Muscle layer of duodenum (tissue), 2 donors: ENCODE results near the gene CD1C.
"Not testable (repeated sequence)": the region's sequence is repeated elsewhere in the genome, so short reads cannot be mapped to it uniquely, and the experiment has no call there.

Source experiments
- H3K27ac ChIP-seq: one replicate; pipeline ENCODE4 v1.7.0; 2013; ENCODE audit warnings: mild to moderate bottlenecking, low read length
- H3K27me3 ChIP-seq: one replicate; pipeline ENCODE4 v1.7.0; 2013; ENCODE audit warnings: low read depth, mild to moderate bottlenecking, control low read depth, low read length
- H3K36me3 ChIP-seq, 2 donors: one replicate each; pipeline ENCODE4 v1.7.0; 2013; ENCODE audit warnings: low read length in 2 of 2, control low read depth in 1 of 2, mild to moderate bottlenecking in 1 of 2; ENCODE audit not compliant: insufficient read depth in 2 of 2, control insufficient read depth in 1 of 2
- H3K4me1 ChIP-seq, 2 donors: one replicate each; pipeline ENCODE4 v1.7.0; 2013; ENCODE audit warnings: low read length in 2 of 2, mild to moderate bottlenecking in 2 of 2, control low read depth in 1 of 2, moderate library complexity in 1 of 2; ENCODE audit not compliant: insufficient read depth in 2 of 2, control insufficient read depth in 1 of 2
- H3K4me3 ChIP-seq, 2 donors: one replicate each; pipeline ENCODE4 v1.7.0; 2013; ENCODE audit warnings: low read length in 2 of 2, low read depth in 1 of 2, mild to moderate bottlenecking in 1 of 2
- H3K9me3 ChIP-seq, 2 donors: one replicate each; pipeline ENCODE4 v1.7.0; 2013; ENCODE audit warnings: low read length in 2 of 2, control low read depth in 1 of 2, mild to moderate bottlenecking in 1 of 2; ENCODE audit not compliant: control insufficient read depth in 1 of 2
- donor health status: healthy.

Gene CD1C

DNA sequence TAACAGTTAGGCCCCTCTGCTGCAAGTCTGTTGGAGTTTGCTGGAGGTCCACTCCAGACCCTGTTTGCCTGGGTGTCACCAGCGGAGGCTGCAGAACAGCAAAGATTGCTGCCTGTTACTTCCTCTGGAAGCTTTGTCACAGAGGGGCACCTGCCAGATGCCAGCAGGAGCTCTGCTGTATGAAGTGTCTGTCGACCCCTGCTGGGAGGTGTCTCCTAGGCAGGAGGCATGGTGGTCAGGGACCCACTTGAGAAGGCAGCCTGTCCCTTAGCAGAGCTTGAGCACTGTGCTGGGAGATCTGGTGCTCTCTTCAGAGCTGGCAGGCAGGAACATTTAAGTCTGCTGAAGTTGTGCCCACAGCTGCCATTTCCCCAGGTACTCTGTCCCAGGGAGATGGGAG lies 7.3 kb upstream of the CD1C start:
- H3K4me1 ChIP-seq, H3K27ac ChIP-seq, H3K9me3 ChIP-seq, H3K36me3 ChIP-seq, H3K27me3 ChIP-seq, H3K4me3 ChIP-seq: not testable (repeated sequence)

DNA sequence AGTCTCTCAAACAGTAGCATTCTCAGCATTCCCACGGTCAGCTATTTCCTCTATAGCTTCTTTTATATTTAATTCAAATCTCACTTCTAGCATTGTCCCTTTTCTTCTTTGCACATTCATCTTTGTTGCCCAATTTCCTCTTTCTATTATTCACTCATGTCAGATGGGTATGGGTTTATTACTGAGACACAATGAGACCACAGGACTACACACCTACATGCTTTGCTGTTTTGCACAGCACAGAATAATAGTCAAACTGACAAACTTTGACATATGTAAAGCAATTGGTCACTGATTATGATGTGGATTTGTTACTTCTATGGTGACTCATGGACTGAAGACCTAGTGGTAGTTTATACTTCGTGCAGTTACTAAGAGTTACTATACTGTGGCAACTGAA lies 5.8 kb upstream of the CD1C start:
- Histone ChIP-seq H3K4me1 (no peaks in the 10 kb centered on the region), H3K27ac (no peak overlapping the region), H3K27me3 (no peaks in the 10 kb centered on the region), H3K9me3 (peaks cover 0 to 8% of the 10 kb centered on the region in 2 donors), H3K4me3 (no peak overlapping the region), H3K36me3 (no peaks in the 10 kb centered on the region)

DNA sequence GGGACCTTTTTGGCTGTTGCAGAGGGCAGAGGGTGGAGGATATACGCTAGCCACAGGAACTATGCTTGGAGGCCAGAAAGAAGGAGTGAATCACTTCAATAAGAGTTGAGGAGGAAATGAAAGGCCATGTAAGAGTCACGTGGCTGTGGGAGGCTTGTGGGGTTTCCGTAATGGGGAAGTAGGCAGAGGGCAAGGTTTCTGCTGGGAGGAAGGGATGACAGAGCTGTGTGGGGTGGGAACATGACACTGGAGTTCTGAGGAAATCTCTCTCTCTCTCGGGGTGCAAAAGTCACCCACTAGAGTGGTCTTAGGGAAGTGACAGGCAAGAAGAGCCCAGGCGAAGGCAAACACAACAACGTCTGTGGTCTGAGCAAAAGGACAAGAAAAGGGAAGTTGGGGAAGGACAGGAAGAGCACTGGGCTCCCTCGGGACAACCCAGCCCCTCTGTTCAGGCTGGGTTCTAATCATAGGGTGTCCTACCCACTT lies 3.9 kb upstream of the CD1C start:
- H3K4me1 ChIP-seq: no peaks in the 10 kb centered on the region
- H3K36me3 ChIP-seq: no peaks in the 10 kb centered on the region
- H3K9me3 ChIP-seq: peaks cover 0 to 2% of the 10 kb centered on the region in 2 donors
- H3K27ac ChIP-seq: no peak overlapping the region
- no peaks in the 10 kb centered on the region for H3K27me3 ChIP-seq
- H3K4me3 ChIP-seq: no peak overlapping the region

DNA sequence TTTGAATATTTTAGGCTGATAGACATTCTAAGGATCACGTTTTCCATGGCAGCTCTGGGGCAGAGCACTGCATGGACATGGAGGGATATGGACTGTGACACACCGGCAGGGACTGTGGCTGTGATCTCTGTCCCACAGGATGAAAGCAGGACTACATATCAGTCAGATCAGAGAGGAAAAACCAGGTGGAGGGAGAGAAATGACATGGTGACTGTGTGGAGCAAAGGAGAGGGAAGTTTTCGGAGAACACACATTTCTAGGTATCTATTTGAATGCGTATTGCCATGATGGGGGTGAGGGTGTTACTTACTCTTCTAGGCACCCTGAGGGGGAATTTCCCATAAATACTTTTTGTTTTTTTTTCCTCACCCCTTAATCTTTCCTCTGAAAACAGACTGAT lies 3.2 kb upstream of the CD1C start:
- no peaks in the 10 kb centered on the region for H3K4me1 ChIP-seq
- no peaks in the 10 kb centered on the region for H3K27me3 ChIP-seq
- H3K4me3 ChIP-seq: no peak overlapping the region
- H3K9me3 ChIP-seq: no peaks in the 10 kb centered on the region
- H3K27ac ChIP-seq: no peak overlapping the region
- H3K36me3 ChIP-seq: no peaks in the 10 kb centered on the region

DNA sequence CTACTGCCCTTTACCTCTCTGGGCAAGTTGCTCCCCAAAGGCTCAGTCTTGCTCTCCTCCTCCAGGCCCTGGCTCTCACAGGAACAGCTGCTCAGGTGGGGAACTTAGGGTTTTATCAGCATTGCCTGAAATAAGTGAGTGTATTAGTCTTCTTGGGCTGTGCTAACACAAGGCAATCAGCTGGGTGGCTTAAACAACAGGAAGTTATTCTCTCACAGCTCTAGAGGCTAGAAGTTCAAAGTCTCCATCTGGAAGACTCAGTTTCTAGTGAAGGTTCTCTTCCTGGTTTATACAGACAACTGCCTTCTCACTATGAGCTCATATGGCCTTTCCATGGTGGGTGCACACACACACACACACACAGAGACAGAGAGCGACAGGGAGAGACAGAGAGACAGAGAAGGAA lies 2.8 kb upstream of the CD1C start:
- Histone ChIP-seq H3K4me3 (no peak overlapping the region), H3K27ac (no peak overlapping the region)

DNA sequence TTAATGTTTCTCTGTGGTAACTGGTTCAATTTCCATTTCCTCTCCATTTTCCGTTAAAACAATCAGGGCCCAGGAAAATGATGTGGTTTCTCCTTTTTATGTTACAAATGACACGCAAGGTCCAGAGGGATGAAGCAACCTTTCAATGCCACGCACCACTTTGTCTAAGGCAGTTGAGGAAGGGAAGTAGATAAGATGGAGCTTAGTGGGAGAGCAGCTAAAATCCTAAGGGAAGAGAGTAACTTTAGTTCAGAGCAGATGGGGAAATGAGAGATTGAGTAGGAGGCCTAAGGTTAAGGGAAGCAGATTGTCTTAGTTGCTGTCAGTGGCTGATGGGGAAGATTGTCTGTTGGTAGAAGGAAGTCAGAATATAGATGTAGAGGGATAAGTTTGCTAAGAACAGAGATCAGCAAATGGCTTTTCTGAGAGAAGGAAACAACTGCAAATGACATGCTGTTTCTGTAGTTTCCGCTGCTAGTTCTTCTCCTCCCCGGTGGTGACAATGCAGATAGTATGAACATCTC lies 660 bp downstream of the CD1C start:
- no peaks in the 10 kb centered on the region for H3K36me3 ChIP-seq
- H3K9me3 ChIP-seq: no peaks in the 10 kb centered on the region
- no peak overlapping the region for H3K27ac ChIP-seq
- no peaks in the 10 kb centered on the region for H3K27me3 ChIP-seq
- H3K4me1 ChIP-seq: no peaks in the 10 kb centered on the region
- no peak overlapping the region for H3K4me3 ChIP-seq

More for the DNA sequence above, 2.8 kb upstream of the CD1C start:
- Histone ChIP-seq H3K36me3 (no peaks in the 10 kb centered on the region), H3K9me3 (no peaks in the 10 kb centered on the region), H3K4me1 (no peaks in the 10 kb centered on the region), H3K27me3 (no peaks in the 10 kb centered on the region)

DNA sequence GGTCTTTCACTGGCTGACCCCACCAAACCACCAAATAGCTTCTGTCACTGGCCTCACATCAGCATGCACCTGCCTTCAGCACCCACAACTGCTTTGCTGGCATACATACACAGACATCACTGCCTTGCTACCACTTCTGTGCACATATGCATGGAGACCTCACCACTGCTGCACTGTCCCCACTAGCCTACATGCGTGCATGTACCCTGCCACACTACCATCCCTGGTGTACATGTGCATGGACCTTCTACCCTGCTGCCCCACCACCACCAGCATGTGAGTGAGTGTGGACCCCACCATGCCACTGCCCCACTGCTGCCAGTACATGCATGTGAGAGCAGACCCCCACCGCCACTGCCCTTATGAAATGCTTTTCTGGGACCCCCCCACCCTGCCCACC lies 6.1 kb downstream of the CD1C start:
- Histone ChIP-seq H3K9me3 (peaks cover 0 to 3% of the 10 kb centered on the region in 2 donors), H3K27ac (no peak overlapping the region), H3K4me1 (no peaks in the 10 kb centered on the region), H3K27me3 (no peaks in the 10 kb centered on the region), H3K4me3 (no peak overlapping the region), H3K36me3 (no peaks in the 10 kb centered on the region)

DNA sequence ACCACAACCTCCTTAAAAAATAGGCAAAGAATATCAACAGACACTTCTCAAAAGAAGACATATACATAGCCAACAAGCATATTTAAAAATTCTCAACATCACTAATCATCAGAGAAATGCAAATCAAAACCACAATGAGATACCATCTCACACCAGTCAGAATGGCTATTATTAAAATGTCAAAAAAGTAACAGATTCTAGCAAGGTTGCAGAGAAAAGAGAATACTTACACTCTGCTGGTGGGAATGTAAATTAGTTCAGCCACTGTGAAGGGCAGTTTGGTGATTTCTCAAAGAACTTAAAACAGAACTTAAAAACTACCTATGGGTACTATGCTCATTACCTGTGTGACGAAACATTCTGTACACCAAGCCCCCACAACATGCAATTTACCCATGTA lies 20.9 kb downstream of the CD1C start:
- Histone ChIP-seq H3K4me3 (no peak overlapping the region), H3K27me3 (no peaks in the 10 kb centered on the region), H3K4me1 (no peaks in the 10 kb centered on the region), H3K27ac (no peak overlapping the region), H3K36me3 (no peaks in the 10 kb centered on the region), H3K9me3 (peaks cover 0 to 9% of the 10 kb centered on the region in 2 donors)

DNA sequence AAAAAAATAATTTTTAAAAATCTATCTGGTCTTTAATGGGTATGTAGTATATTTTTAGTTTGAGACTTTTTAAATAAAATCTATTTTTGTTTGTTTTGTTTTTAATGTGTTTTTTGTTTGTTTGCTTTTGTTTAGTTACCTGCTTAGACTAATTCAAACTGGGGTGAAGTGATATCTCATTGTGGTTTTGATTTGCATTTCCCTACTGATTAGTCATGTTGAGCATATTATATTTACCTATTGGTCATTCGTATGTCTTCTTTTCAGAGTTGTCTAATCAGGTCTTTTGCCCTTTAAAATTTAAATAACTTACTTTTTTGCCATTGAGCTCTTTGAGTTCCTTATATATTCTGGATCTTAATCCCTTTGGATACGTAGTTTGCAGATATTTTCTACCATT lies 21.3 kb downstream of the CD1C start:
- Histone ChIP-seq H3K4me3 (no peak overlapping the region), H3K36me3 (no peaks in the 10 kb centered on the region), H3K27ac (no peak overlapping the region), H3K27me3 (no peaks in the 10 kb centered on the region), H3K9me3 (peaks cover 0 to 9% of the 10 kb centered on the region in 2 donors), H3K4me1 (no peaks in the 10 kb centered on the region)

DNA sequence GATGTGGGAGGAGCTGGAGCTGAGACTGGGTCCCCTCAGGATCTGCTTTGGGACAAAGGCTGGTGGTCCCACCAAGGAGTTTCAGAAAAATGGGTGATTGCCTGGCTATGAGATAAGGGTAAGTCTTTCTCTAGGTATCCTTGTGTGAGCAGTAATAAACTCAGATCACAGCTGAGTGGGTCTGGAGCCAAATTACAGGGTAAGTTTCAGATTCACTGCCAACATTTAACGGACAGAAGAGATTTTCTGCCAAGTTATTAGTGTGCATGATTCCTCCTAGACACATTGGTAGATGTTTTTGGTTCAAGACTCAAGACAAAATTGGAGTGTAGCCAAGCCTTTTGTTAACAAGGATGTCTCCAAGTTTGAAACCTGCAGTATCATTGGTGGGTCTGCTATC lies 34.1 kb downstream of the CD1C start:
- Histone ChIP-seq H3K27me3 (no peaks in the 10 kb centered on the region), H3K9me3 (no peaks in the 10 kb centered on the region), H3K36me3 (no peaks in the 10 kb centered on the region), H3K4me3 (no peak overlapping the region), H3K4me1 (no peaks in the 10 kb centered on the region), H3K27ac (no peak overlapping the region)

DNA sequence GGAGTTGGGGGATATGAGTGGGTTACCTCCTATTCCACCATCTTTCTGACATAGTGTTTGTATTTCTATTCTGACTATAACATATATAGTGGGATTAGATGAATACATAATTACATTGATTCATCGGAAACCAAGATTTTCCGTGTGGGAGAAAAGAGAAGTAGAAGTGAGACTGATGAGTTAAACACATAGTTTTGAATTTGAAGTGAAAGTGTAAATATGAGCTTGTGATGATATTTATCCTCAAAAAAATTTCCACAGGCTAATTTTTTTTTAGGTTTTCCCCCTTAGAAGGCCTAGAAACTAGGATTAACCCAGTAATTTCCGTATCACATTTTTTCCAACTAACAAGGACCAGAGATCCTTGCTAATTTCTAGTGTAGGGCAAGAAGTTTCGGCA lies 34.7 kb downstream of the CD1C start:
- H3K4me1 ChIP-seq: no peaks in the 10 kb centered on the region
- no peak overlapping the region for H3K27ac ChIP-seq
- no peaks in the 10 kb centered on the region for H3K27me3 ChIP-seq
- H3K9me3 ChIP-seq: no peaks in the 10 kb centered on the region
- H3K4me3 ChIP-seq: no peak overlapping the region
- H3K36me3 ChIP-seq: no peaks in the 10 kb centered on the region

DNA sequence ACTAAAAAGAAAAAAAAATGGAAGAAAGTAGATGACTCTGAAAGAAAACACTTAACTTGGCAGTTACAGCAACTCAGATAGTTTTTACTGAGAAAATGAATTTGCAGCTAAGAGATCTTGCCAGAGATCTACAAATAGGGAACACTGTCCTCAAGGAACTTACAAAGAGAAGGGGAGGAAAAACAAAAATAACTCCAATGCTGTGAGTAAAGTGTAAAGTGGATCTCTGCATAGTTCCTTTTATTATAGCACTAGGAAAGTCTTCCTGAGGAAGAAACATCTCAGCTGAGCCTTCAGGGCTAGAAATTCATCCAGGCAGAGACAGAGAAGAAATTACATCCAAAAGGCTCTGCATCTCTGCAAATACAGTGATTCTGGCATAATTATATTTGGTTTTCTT lies 37.8 kb downstream of the CD1C start:
- no peak overlapping the region for H3K4me3 ChIP-seq
- no peak overlapping the region for H3K27ac ChIP-seq
- no peaks in the 10 kb centered on the region for H3K27me3 ChIP-seq
- H3K4me1 ChIP-seq: no peaks in the 10 kb centered on the region
- H3K36me3 ChIP-seq: no peaks in the 10 kb centered on the region
- H3K9me3 ChIP-seq: no peaks in the 10 kb centered on the region
